ENCODE results near the gene C6orf89. TPM values are rescaled to one million over a fixed set of nuclear protein-coding genes. Genes with fewer than 3 reads are reported as not detected.

Gene C6orf89
- total RNA-seq, 1 experiment from 2014 or later: 22.6 TPM

DNA sequence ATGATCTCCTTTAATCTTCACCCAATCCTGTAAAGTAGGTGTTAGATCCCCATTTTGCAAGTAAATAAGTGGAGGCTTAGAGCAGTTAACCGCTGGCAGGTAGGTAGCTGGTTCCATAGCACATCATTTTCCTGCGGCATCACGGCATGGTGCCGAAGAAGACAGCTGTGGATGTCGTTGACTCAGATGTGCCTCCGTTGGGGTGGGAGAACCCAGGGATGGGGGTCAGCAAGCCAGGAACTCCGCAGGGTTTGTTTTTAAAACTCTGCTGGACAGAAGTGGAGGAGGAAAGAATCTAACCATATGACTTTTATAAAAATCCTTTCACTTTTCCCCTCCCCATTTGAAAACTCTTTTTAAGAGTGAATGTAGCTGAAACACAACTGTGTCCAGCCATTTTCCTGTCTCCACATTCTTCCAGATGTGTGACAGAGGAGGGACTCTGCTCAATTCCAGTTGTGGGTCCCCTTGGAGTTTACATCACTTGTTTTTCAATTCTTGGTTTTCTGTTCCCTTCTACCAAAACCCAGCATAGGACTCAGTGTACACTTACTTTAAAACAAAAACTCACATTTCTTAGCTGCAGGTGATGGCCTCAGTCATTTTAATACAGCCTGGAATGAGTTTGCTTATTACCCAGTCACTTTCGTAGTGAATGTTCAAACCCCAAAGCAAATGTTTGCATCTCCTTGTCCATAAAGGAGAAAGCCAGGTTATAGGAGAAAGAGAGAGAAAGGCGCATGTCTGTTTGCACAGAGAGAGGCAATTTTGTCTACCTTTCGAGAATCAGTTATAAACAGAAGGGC is 41.2 kb downstream of the C6orf89 start:
- Histone ChIP-seq H3K4me3 (ENCODE audit: low read depth, low read length, poor library complexity, severe bottlenecking) (no peak overlapping the region), H3K27ac (ENCODE audit: low read depth, low read length, poor library complexity, severe bottlenecking) (no peak overlapping the region), H3K27me3 (replicated peaks; ENCODE audit: insufficient read depth, low read depth, low read length, poor library complexity) (no peaks in the 10 kb centered on the region), H3K4me1 (ENCODE audit: insufficient read depth, low read length, poor library complexity, severe bottlenecking) (peaks cover 7% of the 10 kb centered on the region), H3K9me3 (ENCODE audit: low read depth, low read length, poor library complexity, severe bottlenecking) (no peaks in the 10 kb centered on the region), H3K36me3 (ENCODE audit: insufficient read depth, low read length, poor library complexity, severe bottlenecking) (no peaks in the 10 kb centered on the region)
- intact Hi-C loops (cut with micrococcal nuclease; ENCODE audit: unreplicated experiment): no loop called here
- BruUV-seq (replicated peaks): no TSS peak
- ChIA-PET POLR2A (ENCODE audit: low non-redundant PET) (no interaction called here), CTCF (no interaction called here)
- no peak for TF ChIP-seq EZH2 (IDR thresholded peaks at IDR 0.05; ENCODE audit: borderline replicate concordance, low read depth, low read length, poor library complexity, severe bottlenecking)
- TF ChIP-seq, protein P1, sequence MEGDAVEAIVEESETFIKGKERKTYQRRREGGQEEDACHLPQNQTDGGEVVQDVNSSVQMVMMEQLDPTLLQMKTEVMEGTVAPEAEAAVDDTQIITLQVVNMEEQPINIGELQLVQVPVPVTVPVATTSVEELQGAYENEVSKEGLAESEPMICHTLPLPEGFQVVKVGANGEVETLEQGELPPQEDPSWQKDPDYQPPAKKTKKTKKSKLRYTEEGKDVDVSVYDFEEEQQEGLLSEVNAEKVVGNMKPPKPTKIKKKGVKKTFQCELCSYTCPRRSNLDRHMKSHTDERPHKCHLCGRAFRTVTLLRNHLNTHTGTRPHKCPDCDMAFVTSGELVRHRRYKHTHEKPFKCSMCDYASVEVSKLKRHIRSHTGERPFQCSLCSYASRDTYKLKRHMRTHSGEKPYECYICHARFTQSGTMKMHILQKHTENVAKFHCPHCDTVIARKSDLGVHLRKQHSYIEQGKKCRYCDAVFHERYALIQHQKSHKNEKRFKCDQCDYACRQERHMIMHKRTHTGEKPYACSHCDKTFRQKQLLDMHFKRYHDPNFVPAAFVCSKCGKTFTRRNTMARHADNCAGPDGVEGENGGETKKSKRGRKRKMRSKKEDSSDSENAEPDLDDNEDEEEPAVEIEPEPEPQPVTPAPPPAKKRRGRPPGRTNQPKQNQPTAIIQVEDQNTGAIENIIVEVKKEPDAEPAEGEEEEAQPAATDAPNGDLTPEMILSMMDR (conservative IDR thresholded peaks at IDR 0.05; ENCODE audit: low read depth, low read length): no peak
- no peak for DNase-seq (ENCODE audit: low spot score)

DNA sequence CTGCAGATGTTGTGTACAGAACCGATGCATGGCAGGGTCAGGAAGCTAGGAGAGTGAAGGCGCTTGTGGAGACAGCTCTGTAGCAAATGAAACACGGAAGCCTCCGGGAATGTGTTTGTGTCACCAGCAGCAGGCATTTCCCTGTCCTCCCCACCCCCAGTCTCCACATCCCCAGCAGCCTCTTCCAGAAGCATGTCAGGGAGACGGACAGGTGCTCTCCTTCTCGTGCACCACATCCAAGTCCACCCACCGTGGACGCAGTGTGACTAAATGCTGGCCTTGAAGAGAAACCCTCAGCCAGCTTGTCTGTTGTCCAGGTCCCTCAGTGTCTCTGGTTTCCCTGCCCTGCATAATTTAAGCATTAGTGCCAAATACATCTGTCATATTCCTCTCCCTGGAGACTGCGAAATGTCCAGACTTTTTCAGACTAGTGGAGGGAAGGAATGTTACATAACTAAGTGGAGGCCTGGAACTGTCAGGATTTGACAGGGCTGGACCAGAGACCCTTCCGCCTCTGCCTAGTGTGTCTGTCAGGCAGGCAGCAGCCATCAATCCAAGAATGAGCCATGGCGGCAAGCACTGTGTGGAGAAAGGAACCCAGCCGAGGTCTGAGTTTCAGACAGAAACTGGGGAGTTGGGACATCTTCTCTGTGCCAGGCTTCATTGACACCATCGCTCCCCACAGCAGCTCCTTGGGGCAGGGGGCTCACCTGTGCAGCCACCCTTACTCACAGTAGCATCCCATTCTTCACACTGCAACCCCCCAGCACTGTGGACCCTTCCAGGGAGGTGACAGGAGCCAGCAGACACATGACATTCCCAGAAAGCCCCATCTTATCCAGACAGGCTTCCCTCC is 42.2 kb downstream of the C6orf89 start:
- Histone ChIP-seq H3K4me1 (ENCODE audit: insufficient read depth, low read length, poor library complexity, severe bottlenecking) (peaks cover 7% of the 10 kb centered on the region), H3K27ac (ENCODE audit: low read depth, low read length, poor library complexity, severe bottlenecking) (no peak overlapping the region), H3K4me3 (ENCODE audit: low read depth, low read length, poor library complexity, severe bottlenecking) (no peak overlapping the region), H3K36me3 (ENCODE audit: insufficient read depth, low read length, poor library complexity, severe bottlenecking) (no peaks in the 10 kb centered on the region), H3K9me3 (ENCODE audit: low read depth, low read length, poor library complexity, severe bottlenecking) (no peaks in the 10 kb centered on the region), H3K27me3 (replicated peaks; ENCODE audit: insufficient read depth, low read depth, low read length, poor library complexity) (no peaks in the 10 kb centered on the region)
- intact Hi-C loops (cut with micrococcal nuclease; ENCODE audit: unreplicated experiment): no loop called here
- CTCF ChIA-PET: no interaction called here
- POLR2A ChIA-PET (ENCODE audit: low non-redundant PET): no interaction called here
- no peak for TF ChIP-seq EZH2 (IDR thresholded peaks at IDR 0.05; ENCODE audit: borderline replicate concordance, low read depth, low read length, poor library complexity, severe bottlenecking)
- TF ChIP-seq, protein P1 (conservative IDR thresholded peaks at IDR 0.05; ENCODE audit: low read depth, low read length): no peak
- no TSS peak for BruUV-seq (replicated peaks)
- no peak for DNase-seq (ENCODE audit: low spot score)

DNA sequence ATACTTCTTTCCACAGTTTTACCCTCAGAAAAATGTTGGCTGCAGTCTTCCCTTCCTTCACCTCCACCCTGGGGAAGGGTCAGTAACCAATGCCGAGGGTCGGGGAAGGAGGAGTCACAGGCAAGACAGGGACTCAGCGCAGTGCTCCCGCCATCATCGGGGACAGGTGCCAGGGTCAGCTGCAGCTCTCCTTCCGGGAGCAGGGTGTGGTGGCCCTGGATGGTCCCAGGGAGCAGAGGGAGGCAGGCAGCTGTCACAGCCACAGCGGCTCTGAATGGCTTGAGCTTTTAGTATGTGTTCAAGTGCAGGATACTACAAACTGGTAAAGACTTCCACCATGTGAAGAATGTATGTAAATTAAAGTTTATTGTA is 42.8 kb downstream of the C6orf89 start:
- CTCF ChIA-PET: no interaction called here
- TF ChIP-seq, protein P1 (conservative IDR thresholded peaks at IDR 0.05; ENCODE audit: low read depth, low read length): no peak
- TF ChIP-seq EZH2 (IDR thresholded peaks at IDR 0.05; ENCODE audit: borderline replicate concordance, low read depth, low read length, poor library complexity, severe bottlenecking): no peak
- no peak overlapping the region for H3K4me3 ChIP-seq (ENCODE audit: low read depth, low read length, poor library complexity, severe bottlenecking)
- H3K36me3 ChIP-seq (ENCODE audit: insufficient read depth, low read length, poor library complexity, severe bottlenecking): no peaks in the 10 kb centered on the region
- no peaks in the 10 kb centered on the region for H3K9me3 ChIP-seq (ENCODE audit: low read depth, low read length, poor library complexity, severe bottlenecking)
- POLR2A ChIA-PET (ENCODE audit: low non-redundant PET): no interaction called here
- H3K27ac ChIP-seq (ENCODE audit: low read depth, low read length, poor library complexity, severe bottlenecking): no peak overlapping the region
- intact Hi-C loops (cut with micrococcal nuclease; ENCODE audit: unreplicated experiment): no loop called here
- no TSS peak for BruUV-seq (replicated peaks)
- H3K27me3 ChIP-seq (replicated peaks; ENCODE audit: insufficient read depth, low read depth, low read length, poor library complexity): no peaks in the 10 kb centered on the region
- no peak for DNase-seq (ENCODE audit: low spot score)
- H3K4me1 ChIP-seq (ENCODE audit: insufficient read depth, low read length, poor library complexity, severe bottlenecking): peaks cover 7% of the 10 kb centered on the region
